ENCODE data around the gene BDKRB2.

BDKRB2 gene

GRCh38 chr14:96225745-96226151 lies 21.1 kb downstream of the BDKRB2 start:
- no peak for TF ChIP-seq PPARA (CRISPR knock-in tag; IDR thresholded peaks at IDR 0.05; ENCODE audit: borderline replicate concordance)
- no peak for TF ChIP-seq SNAI2 (CRISPR knock-in tag; IDR thresholded peaks at IDR 0.05)
- TF ChIP-seq PATZ1 (CRISPR knock-in tag; IDR thresholded peaks at IDR 0.05; ENCODE audit: borderline replicate concordance): no peak
- TF ChIP-seq ZFP3 (CRISPR knock-in tag; IDR thresholded peaks at IDR 0.05): no peak
- no peak for TF ChIP-seq RARB (CRISPR knock-in tag; IDR thresholded peaks at IDR 0.05)
- no peak for TF ChIP-seq ZNF565 (CRISPR knock-in tag; conservative IDR thresholded peaks at IDR 0.05; ENCODE audit: low read depth)
- TF ChIP-seq ISL1 (CRISPR knock-in tag; IDR thresholded peaks at IDR 0.05): no peak
- no peak for TF ChIP-seq OSR1 (CRISPR knock-in tag; IDR thresholded peaks at IDR 0.05)
- TF ChIP-seq POU6F1 (CRISPR knock-in tag; IDR thresholded peaks at IDR 0.05; ENCODE audit: borderline replicate concordance, low read depth): no peak
- no peak for TF ChIP-seq TCF4 (CRISPR knock-in tag; IDR thresholded peaks at IDR 0.05; ENCODE audit: borderline replicate concordance)
- no peak for TF ChIP-seq TOX (CRISPR knock-in tag; IDR thresholded peaks at IDR 0.05; ENCODE audit: borderline replicate concordance)
- no peak for TF ChIP-seq CREB5 (CRISPR knock-in tag; IDR thresholded peaks at IDR 0.05; ENCODE audit: low read depth)
- TF ChIP-seq ZNF8 (CRISPR knock-in tag; IDR thresholded peaks at IDR 0.05): no peak
- no peak for TF ChIP-seq TSHZ2 (CRISPR knock-in tag; IDR thresholded peaks at IDR 0.05)
- peak; percentile 81 for ATAC-seq

- TF ChIP-seq CREB5 (CRISPR knock-in tag; IDR thresholded peaks at IDR 0.05; ENCODE audit: low read depth): no peak
- TF ChIP-seq OSR1 (CRISPR knock-in tag; IDR thresholded peaks at IDR 0.05): no peak
- no peak for TF ChIP-seq ZNF8 (CRISPR knock-in tag; IDR thresholded peaks at IDR 0.05)
- TF ChIP-seq CSRNP3 (CRISPR knock-in tag; IDR thresholded peaks at IDR 0.05): no peak
- no peak for TF ChIP-seq ZFP3 (CRISPR knock-in tag; IDR thresholded peaks at IDR 0.05)
- TF ChIP-seq TOX (CRISPR knock-in tag; IDR thresholded peaks at IDR 0.05; ENCODE audit: borderline replicate concordance): no peak
- TF ChIP-seq ESRRG (CRISPR knock-in tag; IDR thresholded peaks at IDR 0.05): no peak
- no peak for TF ChIP-seq ZNF565 (CRISPR knock-in tag; conservative IDR thresholded peaks at IDR 0.05; ENCODE audit: low read depth)
- no peak for TF ChIP-seq BACH2 (CRISPR knock-in tag; IDR thresholded peaks at IDR 0.05; ENCODE audit: borderline replicate concordance)
- TF ChIP-seq ZNF70 (CRISPR knock-in tag; IDR thresholded peaks at IDR 0.05): no peak
- no peak for TF ChIP-seq ZC3H10 (CRISPR knock-in tag; IDR thresholded peaks at IDR 0.05)
- TF ChIP-seq TCF4 (CRISPR knock-in tag; IDR thresholded peaks at IDR 0.05; ENCODE audit: borderline replicate concordance): no peak
- TF ChIP-seq SNAI2 (CRISPR knock-in tag; IDR thresholded peaks at IDR 0.05): no peak
- no peak for ATAC-seq
These were observed 22.8 kb downstream of the BDKRB2 start for GRCh38 chr14:96227428-96227827.

- no peak for ATAC-seq
- no peak for TF ChIP-seq PPARA (CRISPR knock-in tag; IDR thresholded peaks at IDR 0.05; ENCODE audit: borderline replicate concordance)
- TF ChIP-seq ZC3H10 (CRISPR knock-in tag; IDR thresholded peaks at IDR 0.05): no peak
- TF ChIP-seq PATZ1 (CRISPR knock-in tag; IDR thresholded peaks at IDR 0.05; ENCODE audit: borderline replicate concordance): no peak
- no peak for TF ChIP-seq ZFP30 (CRISPR knock-in tag; IDR thresholded peaks at IDR 0.05)
- TF ChIP-seq TCF4 (CRISPR knock-in tag; IDR thresholded peaks at IDR 0.05; ENCODE audit: borderline replicate concordance): no peak
- TF ChIP-seq ZNF70 (CRISPR knock-in tag; IDR thresholded peaks at IDR 0.05): no peak
- TF ChIP-seq POU6F1 (CRISPR knock-in tag; IDR thresholded peaks at IDR 0.05; ENCODE audit: borderline replicate concordance, low read depth): no peak
- TF ChIP-seq TOX (CRISPR knock-in tag; IDR thresholded peaks at IDR 0.05; ENCODE audit: borderline replicate concordance): no peak
- TF ChIP-seq ESRRG (CRISPR knock-in tag; IDR thresholded peaks at IDR 0.05): no peak
- no peak for TF ChIP-seq GLIS3 (CRISPR knock-in tag; IDR thresholded peaks at IDR 0.05)
- no peak for TF ChIP-seq ZNF565 (CRISPR knock-in tag; conservative IDR thresholded peaks at IDR 0.05; ENCODE audit: low read depth)
- TF ChIP-seq ZNF8 (CRISPR knock-in tag; IDR thresholded peaks at IDR 0.05): no peak
- TF ChIP-seq ZFP3 (CRISPR knock-in tag; IDR thresholded peaks at IDR 0.05): no peak
These were observed 24.7 kb downstream of the BDKRB2 start for GRCh38 chr14:96229315-96229714.

Measured in SK-N-SH treated with all-trans-retinoic acid at 6 μM for 48 hours (cell line).